HUDEP-2 (cell line): Measurements from ENCODE around the gene SPATA7.

Experiments used
- DNase-seq, 76 experiments: peaks; one replicate each; lab custom pipeline; 2025; ENCODE audit not compliant: unreplicated experiment in 76 of 76; lab: John Stamatoyannopoulos, UW

SPATA7 gene

DNA sequence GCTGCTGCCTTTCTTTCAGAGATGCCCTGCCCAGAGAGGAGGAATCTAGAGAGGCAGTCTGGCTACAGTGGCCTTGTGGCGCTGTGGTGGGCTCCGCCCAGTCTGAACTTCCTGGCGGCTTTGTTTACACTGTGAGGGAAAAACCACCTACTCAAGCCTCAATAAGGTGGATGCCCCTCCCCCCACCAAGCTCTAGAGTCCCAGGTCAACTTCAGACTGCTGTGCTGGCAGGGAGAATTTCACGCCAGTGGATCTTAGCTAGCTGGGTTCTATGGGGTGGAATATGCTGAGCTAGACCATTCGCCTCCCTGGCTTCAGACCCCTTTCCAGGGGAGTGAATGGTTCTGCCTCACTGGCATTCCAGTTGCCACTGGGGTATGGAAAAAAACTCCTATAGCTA lies 25.6 kb downstream of the SPATA7 start:
- DNase-seq: no peak

DNA sequence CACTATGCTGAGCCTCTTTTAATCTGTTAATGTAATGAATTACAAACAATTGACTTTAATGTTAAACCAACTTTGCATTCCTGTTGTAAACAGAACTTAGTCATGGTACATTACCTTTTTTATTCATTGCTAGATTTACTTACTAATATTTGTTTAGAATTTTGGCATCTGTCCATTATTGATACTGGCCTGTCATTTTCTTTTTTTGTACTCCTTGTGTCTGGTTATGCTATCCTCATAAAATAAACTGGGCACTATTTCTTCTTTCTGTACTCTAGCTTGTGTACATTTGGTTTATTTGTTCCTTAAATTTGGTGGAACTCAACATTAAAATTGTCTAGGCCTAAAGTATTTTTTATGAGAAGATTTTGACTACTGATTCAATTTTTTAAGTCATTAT lies 32.1 kb downstream of the SPATA7 start:
- DNase-seq: no peak

DNA sequence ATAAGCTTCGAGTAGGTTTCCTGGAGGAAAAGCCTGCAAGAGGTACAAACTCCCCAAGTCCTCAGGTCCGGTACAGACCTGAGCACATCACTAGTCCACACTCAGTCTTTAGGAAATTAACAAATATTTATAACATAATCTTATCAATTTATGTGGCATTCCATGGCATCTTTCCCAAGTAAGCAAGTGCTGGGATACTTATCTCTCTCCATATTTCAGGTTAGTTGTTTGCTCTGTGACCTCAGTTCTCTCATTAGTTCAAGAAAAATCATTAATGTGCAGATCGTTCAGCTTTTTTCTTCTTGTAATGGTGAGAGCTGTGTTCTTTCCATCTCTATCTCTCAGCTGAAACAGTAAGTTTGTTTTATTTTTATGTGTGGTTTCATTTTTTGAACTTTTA lies 34.7 kb downstream of the SPATA7 start:
- no peak for DNase-seq

DNA sequence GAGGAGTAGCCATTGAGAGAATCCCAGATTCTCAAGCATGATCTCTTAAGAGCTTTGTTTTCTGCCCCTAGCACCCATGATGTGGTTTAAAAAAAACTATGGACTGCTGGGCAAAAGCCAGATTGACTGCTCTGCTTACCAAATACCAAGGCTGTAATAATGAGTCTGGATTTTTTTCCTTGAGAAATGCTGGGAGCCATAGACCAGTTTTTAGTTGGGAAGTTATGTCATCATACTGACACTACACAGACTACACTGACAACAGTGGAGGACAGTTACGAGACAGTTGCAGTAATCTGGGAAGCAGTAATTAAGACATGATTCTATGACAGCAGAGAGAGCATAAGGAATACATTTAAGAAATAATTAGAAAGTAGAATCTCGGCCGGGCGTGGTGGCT lies 35.8 kb downstream of the SPATA7 start:
- no peak for DNase-seq

DNA sequence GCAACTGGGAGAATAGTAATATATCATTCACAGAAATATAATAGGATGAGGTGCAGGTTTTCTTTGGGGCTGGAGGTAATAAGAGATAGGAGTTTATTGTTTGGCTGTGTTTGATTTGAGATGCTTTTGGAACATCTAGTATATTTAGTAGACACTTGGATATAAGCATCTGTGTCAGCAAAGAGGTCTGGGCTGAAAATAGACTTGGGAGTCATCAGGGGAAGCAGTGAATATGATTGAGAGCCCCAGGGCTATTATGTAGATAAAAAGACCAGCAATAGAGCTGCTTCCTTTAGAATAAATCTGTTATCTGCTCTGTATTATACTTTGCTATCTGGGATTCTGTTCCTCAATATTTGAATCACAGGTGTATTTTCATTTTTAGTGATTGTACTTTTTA lies 36.6 kb downstream of the SPATA7 start:
- no peak for DNase-seq

DNA sequence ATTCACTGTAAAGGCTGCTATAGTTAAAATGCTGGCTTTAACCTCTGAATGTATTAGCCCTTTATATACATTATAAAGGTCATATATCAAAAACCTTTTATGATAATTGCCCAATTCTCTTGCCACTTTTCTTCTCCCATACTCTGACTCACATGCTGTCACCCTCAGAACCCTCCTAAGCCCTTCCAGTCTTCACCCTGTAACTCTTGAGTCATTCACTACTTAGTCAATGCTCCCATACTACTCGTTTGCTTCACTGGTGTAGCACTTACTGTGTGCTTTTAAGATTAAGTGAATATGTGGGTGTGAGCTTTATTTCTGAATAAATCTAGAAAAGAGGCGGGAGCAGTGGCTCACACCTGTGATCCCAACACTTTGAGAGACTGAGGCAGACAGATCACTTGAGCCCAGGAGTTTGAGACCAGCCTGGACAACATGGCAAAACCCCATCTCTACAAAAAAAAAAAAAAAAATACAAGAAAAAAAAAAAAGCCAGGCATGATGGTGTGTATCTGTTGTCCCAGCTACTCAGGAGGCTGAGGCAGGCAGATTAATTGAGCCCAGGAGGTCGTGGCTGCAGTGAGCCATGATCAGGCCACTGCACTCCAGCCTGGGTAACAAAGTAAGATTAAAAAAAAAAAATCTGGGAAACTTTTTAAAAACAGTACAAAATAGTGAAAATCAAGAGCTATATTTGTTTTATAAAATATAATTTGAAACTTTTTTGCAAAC lies 37.6 kb downstream of the SPATA7 start:
- DNase-seq: no peak

DNA sequence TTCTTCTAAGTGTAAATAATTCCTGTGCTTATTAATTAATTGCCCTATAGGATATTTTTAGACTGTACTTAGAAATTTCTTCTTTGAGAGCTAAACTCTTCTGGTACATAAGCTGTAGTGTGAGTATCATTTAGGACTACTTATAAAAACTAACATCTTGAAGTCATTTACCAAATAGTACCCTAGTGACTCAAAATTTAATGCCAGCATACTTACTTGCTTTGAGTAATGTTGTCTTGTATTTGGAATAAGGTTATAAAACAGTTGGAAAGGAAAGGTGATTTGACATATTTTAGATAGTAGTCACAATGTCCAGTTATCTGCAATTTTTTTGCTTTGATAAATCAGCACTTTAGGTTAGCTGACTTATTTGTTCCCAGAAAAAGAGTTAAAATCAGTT lies 39.1 kb downstream of the SPATA7 start:
- DNase-seq: no peak

DNA sequence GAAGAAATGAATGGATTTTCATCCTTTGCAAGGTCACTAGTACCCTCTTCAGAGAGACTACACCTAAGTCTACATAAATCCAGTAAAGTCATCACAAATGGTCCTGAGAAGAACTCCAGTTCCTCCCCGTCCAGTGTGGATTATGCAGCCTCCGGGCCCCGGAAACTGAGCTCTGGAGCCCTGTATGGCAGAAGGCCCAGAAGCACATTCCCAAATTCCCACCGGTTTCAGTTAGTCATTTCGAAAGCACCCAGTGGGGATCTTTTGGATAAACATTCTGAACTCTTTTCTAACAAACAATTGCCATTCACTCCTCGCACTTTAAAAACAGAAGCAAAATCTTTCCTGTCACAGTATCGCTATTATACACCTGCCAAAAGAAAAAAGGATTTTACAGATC lies 40.8 kb downstream of the SPATA7 start:
- DNase-seq: no peak

DNA sequence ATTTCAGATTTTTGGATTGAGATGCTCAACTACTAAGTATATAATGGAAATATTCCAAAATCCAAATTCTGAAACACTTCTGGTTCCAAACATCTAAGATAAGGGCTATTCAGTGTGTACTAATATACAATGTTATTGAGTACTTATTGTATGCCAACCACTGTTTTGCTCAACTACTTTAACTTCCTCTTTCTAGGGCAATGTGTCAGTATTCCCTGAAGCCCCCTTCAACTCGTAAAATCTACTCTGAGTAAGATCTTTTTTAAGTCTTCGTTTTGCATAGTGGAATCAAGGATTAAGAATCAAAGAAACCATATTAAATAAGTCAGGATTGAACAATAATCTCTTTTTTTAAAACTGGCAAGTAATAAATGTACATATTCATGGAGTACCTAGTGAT lies 45.5 kb downstream of the SPATA7 start:
- DNase-seq: no peak

DNA sequence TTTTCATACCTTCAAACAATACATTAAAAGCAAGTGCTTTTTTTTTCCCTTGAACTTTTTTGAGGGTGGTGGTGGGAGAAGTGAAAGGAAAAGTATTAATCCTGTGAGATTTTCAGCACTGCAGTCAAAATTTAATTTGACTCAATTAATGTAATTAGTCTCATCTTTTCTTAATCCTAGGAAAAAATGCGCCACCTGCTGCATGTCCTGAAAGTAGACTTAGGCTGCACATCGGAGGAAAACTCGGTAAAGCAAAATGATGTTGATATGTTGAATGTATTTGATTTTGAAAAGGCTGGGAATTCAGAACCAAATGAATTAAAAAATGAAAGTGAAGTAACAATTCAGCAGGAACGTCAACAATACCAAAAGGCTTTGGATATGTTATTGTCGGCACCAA lies 52.2 kb downstream of the SPATA7 start:
- DNase-seq: no peak

DNA sequence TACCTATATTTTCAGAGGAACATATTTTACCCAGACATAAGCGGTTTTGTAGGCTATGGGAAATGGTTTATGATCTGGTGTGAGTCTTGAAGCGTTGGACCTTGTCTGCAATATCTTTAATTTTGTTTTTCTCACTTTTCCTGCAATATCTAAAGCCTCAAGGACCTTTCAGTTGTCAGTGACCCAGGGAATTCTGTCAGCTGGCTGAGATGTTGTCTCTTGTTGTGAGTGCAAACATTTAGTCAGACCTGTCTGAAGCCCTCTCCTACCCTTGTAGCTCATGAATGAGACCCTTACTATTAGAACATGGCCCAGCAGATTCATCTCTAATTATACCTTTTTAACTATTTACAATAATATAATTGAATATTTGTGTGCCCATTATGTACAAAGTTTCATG lies 53.6 kb downstream of the SPATA7 start:
- no peak for DNase-seq

DNA sequence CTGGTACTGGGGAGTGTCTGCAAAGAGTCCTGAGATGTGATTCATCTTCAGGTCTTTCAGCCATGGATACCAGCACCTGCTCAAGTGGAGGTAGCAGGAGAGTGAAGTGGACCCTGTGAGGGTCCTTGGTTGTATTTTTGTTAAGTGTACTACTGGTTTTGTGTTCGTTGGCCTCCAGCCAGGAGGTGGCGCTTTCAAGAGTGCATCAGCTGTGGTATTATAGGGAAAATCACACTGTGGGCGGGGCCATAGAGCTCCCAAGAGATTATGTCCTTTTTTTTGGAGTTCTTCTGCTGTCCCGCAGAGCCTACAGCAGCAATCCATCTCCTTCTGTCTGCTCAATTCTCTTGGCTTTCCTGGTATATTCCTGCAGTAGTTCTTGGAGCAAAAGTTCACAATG lies 66.8 kb downstream of the SPATA7 start:
- DNase-seq: no peak

DNA sequence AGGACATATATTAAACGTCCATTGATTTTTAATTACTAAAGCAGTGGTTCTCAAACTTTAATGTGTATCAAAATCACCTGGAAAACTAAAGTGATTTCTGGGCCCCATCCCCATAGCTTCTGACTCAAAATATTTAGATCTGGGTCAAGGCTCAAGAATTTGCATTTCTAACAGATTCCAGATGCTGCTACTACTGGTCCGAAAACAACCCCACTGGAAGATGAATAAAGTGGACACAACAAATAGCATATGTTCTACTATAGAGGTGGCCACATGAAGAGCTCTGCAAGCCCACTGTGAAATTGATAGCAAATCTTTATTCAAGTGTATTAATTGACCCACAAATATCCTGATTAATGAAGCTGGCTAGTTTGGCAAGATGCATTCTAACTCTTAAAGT lies 69.4 kb downstream of the SPATA7 start:
- DNase-seq: no peak

DNA sequence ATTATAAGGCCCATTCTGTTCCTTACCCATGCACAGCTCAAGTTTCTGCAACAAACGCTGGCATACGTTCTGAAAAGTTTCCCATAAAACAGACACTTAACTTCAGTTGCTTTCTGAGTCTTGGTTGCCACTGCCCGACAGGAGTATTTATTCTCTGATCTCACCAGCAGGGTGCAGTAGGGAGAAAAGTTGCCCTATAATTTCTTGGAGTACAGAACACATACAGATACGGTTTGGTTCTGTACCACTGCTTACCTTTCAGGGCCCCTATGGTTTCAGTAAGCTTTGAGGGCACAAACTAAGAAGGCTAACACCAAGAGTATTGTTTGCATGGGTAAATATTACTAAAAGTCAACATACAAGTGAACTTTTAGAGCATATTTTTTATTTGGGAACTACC lies 77.9 kb downstream of the SPATA7 start:
- DNase-seq: peak in 16 of 76 experiments; percentile 0 to 40 (median 12)

DNA sequence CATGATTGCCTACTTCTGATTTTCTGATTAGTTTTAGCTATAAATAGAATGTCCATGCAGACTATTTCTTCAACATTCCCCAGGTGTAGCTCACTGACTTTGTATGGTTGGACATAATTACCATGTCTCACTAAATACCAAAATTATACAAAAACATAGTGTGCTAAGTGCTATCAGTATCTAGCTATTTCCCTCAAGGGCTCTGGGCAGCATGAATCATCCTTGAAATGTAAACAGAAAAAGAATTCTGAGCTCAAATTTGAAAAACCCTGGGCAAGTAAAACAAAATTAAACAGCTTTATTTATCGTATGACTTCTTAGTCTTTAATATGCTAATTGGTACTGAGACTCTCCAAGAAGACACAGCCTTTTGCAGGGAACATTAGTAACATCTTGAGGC lies 82.9 kb downstream of the SPATA7 start:
- DNase-seq: no peak

DNA sequence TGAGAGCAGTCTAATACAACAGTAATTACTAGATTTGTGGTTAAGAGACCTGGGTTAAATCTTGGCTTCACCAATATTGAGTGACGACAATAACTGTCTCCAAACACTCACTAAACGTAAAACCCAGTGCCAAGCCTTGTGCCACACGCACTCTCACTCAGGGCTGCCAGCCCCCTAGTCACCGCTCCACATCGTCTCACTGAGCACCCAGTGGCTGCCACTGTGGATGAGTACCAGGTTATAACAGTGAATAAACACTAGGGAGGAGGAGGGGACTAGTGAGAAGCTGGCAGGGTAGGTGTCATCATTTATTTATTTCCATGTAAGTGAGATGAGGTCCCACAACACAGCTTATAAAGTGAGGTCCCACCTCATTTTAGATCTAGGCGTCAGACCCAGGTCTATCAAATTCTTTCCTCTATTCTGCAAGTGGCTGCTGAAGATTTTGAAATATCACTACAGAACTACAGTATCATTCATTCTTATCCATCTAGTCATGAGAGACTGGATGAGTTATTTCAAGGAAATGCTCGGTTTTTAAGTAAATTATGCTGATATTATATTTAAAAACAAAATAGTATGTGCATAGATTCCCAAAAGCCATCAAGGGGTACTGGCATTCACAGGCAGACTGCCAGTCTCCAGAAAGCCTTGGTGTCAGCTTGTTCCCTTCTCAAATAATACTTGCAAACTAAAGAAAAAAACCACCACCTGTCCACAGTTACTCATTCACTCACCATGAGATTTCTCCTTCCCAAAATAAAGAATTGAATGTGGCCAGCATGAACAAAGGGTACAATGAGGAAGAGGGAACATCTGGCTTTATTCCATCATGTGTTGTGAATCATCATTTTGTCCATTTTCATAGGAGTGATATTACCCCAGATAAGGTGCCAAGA lies 85.3 kb downstream of the SPATA7 start:
- no peak for DNase-seq

DNA sequence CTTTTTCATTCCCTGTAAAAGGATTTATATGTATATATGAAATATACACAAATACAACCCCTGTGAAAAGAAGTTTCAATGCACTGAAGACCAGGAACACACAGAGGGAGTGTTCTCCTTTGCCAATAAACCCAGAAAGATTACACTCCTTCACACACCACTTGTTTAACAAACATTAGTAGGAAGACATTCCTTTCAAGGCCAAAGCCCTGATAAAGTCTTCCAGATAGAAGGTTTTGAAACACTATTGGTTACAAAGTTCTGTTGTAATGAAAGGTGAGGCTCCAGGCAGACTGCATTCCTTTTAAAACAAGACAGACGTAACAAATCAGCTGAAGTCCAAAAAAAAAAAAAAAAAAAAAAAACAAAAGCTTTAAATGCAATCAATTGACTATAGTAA lies 88.3 kb downstream of the SPATA7 start:
- no peak for DNase-seq

DNA sequence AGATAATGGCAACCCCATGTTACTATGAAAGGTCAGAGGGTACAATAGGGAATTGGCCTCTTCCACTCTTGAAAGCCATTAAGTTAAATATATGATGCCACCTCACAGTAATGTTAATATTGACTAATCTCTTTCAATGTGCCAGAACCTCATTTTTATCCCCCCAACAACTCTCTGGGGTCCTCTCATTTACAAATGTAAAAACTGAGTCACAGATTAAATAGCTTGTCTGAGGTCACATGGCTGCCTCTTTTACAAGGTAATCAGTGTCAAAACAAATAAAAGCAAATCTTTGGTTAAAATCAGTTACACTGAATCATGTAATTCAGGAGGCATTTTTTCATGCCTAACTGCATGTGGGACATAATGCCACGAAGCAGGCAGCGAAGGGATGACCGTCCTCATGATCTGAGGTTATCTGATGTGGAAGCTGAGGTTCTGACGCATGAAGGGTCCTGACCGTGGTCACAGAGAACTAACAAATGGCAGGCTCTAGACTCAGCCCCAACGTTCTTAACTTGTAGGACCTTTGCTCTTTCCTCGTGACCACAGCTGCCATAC lies 90.8 kb downstream of the SPATA7 start:
- no peak for DNase-seq

DNA sequence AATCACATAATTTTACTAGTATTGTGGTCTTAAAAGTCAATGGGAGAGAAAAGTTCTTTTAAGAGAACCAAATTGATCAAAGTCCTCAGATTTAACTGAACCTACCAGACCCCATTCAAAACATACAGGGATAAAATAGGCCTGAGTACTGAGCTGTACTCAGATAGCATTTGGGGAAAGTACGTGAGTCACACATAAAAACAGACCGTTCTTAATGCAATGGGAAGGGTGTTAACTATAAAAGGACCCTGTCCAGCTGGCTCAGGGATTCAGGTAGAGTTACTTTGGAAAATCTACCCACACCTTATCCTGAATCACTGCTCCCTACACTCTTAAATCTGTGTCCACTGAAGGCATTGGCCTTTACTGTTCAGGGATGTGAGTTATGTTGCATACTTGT lies 91.4 kb downstream of the SPATA7 start:
- no peak for DNase-seq

DNA sequence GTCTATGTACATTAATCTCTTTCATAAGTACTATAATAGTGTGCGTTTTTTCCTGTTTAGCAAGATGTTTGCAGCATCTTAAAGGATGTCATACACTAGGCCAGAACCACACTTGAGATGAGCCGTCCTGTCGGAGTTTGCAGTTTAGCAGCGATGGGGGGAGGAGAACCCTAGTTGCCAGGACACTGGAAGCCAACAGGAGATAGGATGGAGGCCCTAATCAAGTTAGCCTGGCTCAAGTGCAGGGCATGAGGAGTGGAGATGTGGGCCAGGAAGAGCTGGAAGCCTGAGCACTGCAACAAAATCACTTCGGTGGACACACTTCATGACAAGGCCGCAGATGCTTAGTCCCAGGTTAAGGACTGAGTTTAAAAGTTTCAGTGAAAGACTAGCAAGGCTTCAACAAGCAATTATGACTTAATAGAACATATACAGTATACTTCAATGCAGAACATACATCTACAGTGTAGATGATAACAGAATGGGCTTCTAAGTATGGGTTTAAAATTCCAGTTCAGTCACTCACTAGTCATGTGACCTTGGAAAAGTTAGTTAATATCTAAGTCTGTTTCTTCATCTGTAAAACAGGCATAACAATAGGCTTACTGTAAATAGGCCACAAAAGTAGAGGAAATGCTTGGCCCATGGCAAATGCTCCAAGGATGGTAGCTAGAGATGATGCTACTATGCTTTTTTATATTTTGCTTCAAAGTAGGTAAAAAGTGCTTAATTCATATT lies 92.2 kb downstream of the SPATA7 start:
- no peak for DNase-seq

DNA sequence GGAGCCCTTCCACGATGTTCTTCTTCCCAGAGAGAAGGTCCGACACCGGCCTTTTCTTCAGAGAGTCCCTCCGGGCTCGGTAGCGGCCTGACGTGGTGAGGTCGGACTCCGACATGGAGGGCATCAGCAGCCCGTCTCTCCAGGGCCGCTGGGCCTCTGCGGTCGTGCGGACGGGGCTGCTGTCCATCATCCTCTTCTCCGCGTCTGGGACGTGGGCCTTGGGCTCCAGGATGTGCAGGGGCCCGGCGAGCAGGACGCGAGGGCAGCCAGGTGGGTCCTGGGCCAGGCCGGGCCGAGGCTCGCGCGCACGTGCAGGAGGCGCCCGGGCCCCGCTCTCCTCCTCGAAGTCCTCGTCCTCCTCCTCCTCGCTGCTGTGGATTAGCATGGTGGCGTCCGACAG lies 93.5 kb downstream of the SPATA7 start:
- DNase-seq: no peak
